ENCODE measurements around the gene CD8A. TPM values are rescaled to one million over a fixed set of nuclear protein-coding genes. Genes with fewer than 3 reads are reported as not detected.

CD8A gene
- total RNA-seq, 6 experiments from 2014 or later, result not detected

DNA sequence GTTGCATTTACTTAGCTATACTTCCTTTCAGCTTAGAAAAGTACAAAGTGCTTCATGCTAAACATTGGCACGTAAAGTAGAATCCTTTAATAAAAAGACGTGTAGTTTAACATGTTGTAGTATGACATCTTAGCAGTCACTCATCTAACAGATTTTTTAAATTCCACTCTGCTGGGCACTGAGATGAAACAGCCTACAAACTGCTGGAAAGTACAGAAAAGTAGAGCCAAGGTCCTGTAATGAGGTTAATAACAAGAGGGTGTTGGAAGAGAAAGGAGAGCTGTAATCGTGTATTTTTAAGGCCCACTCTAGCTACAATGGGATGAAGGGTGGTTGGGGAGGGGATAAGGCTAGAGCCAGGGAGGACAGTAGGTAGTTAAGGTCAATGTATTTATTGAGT lies 10.7 kb downstream of the CD8A start:
- no peak overlapping the region for H3K27ac Mint-ChIP-seq
- TF ChIP-seq, protein P1, sequence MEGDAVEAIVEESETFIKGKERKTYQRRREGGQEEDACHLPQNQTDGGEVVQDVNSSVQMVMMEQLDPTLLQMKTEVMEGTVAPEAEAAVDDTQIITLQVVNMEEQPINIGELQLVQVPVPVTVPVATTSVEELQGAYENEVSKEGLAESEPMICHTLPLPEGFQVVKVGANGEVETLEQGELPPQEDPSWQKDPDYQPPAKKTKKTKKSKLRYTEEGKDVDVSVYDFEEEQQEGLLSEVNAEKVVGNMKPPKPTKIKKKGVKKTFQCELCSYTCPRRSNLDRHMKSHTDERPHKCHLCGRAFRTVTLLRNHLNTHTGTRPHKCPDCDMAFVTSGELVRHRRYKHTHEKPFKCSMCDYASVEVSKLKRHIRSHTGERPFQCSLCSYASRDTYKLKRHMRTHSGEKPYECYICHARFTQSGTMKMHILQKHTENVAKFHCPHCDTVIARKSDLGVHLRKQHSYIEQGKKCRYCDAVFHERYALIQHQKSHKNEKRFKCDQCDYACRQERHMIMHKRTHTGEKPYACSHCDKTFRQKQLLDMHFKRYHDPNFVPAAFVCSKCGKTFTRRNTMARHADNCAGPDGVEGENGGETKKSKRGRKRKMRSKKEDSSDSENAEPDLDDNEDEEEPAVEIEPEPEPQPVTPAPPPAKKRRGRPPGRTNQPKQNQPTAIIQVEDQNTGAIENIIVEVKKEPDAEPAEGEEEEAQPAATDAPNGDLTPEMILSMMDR (IDR thresholded peaks at IDR 0.05), result no peak
- DNase-seq, result no peak
- peaks cover 3% of the 10 kb centered on the region for H3K27me3 Mint-ChIP-seq (ENCODE audit: insufficient read depth)
- H3K36me3 Mint-ChIP-seq (ENCODE audit: low read depth), result no peaks in the 10 kb centered on the region
- no peak overlapping the region for H3K4me3 Mint-ChIP-seq
- H3K9me3 Mint-ChIP-seq, result no peaks in the 10 kb centered on the region
- H3K4me1 Mint-ChIP-seq (ENCODE audit: low read depth), result no peaks in the 10 kb centered on the region

DNA sequence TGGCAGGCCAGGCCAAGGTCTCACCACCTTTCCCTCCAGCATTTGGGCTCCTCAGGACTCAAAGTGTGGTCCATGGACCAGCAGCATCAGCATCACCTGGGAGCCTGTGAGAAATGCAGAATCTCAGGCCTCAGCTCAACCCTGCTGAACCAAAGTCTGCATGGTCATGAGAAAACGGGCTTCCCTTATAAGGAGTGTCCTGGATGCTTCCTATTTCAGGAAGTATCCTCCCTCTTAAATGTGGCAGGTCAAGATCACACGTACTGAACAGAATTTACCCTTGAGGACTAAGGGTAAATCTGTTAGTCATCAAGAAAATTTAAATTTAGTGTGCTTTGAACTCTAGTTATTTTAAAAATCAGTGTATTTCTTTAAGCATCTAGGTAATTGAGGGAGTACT lies 11.8 kb downstream of the CD8A start:
- no peaks in the 10 kb centered on the region for H3K4me1 Mint-ChIP-seq (ENCODE audit: low read depth)
- DNase-seq, result no peak
- TF ChIP-seq, protein P1 (IDR thresholded peaks at IDR 0.05), result no peak
- H3K9me3 Mint-ChIP-seq, result no peaks in the 10 kb centered on the region
- H3K27ac Mint-ChIP-seq, result no peak overlapping the region
- no peaks in the 10 kb centered on the region; the same call in 1 of the 2 replicates for H3K36me3 Mint-ChIP-seq (ENCODE audit: low read depth)
- no peaks in the 10 kb centered on the region; the same call in 1 of the 2 replicates for H3K27me3 Mint-ChIP-seq (ENCODE audit: insufficient read depth)
- H3K4me3 Mint-ChIP-seq, result no peak overlapping the region

DNA sequence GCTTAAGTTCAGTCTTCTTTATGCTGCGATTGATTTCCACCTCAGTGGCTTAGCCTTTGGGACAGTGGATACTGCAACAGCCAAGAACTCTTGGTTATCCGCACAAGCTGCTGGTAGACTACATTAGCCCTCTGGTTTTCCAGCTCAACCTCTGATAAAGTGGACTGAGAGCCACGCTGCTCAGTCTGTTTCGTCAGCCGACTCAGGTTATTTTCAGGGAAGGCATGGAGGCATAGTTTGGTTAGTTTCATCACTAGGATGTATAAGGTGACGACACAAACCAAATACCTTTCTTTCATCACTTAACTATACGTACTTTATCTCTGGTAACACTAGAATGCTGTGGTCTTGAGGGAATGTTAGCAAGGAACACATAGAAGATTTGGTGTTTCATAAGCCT lies 14.2 kb downstream of the CD8A start:
- Mint-ChIP-seq H3K36me3 (ENCODE audit: low read depth) (no peaks in the 10 kb centered on the region; the same call in 1 of the 2 replicates), H3K4me3 (no peak overlapping the region), H3K4me1 (ENCODE audit: low read depth) (no peaks in the 10 kb centered on the region), H3K27me3 (ENCODE audit: insufficient read depth) (no peaks in the 10 kb centered on the region; the same call in 1 of the 2 replicates), H3K9me3 (no peaks in the 10 kb centered on the region), H3K27ac (no peak overlapping the region)
- DNase-seq, result no peak
- TF ChIP-seq, protein P1 (IDR thresholded peaks at IDR 0.05), result no peak

DNA sequence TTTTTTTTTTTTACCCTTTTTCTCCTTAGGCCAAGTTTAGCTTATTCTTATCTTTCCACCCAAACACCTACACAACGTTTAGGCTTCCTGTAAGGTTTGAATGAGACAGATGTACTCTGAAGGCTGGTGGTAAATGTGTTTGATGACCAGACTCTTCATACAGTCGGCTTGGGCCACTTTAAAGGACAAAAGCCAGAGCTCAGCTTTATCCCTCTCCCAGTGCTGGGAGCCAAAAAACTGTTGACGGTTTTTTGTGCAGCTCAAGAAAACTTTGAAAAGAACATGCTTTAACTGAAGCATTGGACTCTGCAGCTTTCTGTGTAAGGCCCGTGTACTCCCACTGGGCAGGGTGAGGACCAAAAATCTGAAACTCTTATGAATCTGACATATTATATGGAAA lies 15.4 kb downstream of the CD8A start:
- Mint-ChIP-seq H3K36me3 (ENCODE audit: low read depth) (no peaks in the 10 kb centered on the region; the same call in 1 of the 2 replicates), H3K4me1 (ENCODE audit: low read depth) (no peaks in the 10 kb centered on the region), H3K4me3 (no peak overlapping the region), H3K9me3 (no peaks in the 10 kb centered on the region), H3K27me3 (ENCODE audit: insufficient read depth) (no peaks in the 10 kb centered on the region; the same call in 1 of the 2 replicates), H3K27ac (no peak overlapping the region)
- no peak for DNase-seq
- TF ChIP-seq, protein P1 (IDR thresholded peaks at IDR 0.05), result no peak

DNA sequence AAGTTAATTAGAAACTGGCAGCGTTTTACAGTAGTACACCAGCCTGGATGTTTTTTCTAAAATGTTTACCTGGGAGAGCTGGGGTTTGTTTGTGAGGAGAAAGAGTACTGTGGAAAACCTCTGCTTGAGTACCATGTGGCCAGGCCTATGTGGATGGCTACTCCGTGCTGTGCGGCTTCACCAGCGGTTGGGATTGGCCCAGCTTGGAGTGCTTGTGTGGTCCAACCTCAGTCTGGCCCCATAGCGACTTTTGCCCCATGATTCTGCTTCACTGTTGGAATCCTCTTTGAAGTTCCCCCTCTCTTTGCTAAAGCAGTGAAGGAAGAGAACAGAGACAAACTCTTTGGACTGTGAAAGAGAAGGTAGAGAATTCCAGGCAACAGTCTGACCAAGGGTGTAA lies 15.9 kb downstream of the CD8A start:
- TF ChIP-seq, protein P1 (IDR thresholded peaks at IDR 0.05), result no peak
- no peaks in the 10 kb centered on the region; the same call in 1 of the 2 replicates for H3K36me3 Mint-ChIP-seq (ENCODE audit: low read depth)
- no peaks in the 10 kb centered on the region for H3K9me3 Mint-ChIP-seq

DNA sequence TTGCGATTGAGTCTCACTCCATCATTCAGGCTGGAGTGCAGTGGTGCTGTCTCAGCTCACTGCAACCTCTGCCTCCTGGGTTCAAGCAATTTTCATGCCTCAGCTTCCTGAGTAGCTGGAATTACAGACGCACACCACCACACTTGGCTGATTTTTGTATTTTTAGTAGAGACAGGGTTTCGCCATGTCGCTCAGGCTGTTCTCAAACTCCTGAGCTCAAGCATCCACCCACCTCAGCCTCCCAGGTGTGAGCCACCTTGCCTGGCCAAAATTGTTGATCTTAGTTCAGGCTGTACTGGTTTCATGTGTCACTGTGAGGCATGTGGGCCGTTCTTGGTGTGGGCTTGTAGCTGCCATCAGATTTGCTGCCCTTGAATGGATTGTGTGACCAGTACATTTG lies 18.1 kb downstream of the CD8A start:
- H3K36me3 Mint-ChIP-seq (ENCODE audit: low read depth), result no peaks in the 10 kb centered on the region; the same call in 1 of the 2 replicates
- TF ChIP-seq, protein P1 (IDR thresholded peaks at IDR 0.05), result no peak
- no peak overlapping the region for H3K27ac Mint-ChIP-seq
- DNase-seq, result no peak
- H3K27me3 Mint-ChIP-seq (ENCODE audit: insufficient read depth), result no peaks in the 10 kb centered on the region; the same call in 1 of the 2 replicates
- no peak overlapping the region for H3K4me3 Mint-ChIP-seq
- no peaks in the 10 kb centered on the region for H3K4me1 Mint-ChIP-seq (ENCODE audit: low read depth)
- H3K9me3 Mint-ChIP-seq, result no peaks in the 10 kb centered on the region

More for the DNA sequence above, 15.9 kb downstream of the CD8A start:
- no peaks in the 10 kb centered on the region; the same call in 1 of the 2 replicates for H3K27me3 Mint-ChIP-seq (ENCODE audit: insufficient read depth)
- no peak for DNase-seq
- no peak overlapping the region for H3K4me3 Mint-ChIP-seq
- no peak overlapping the region for H3K27ac Mint-ChIP-seq
- no peaks in the 10 kb centered on the region for H3K4me1 Mint-ChIP-seq (ENCODE audit: low read depth)
